ENCODE results near the gene STK32B. TPM values are rescaled to one million over a fixed set of nuclear protein-coding genes. Genes with fewer than 3 reads are reported as not detected.
"Not testable (repeated sequence)": the region's sequence is repeated elsewhere in the genome, so short reads cannot be mapped to it uniquely, and the experiment has no call there.

Gene STK32B
- not detected in 2 replicates for total RNA-seq (2022)
- Bru-seq, nascent RNA: percentile 4 among the genes with signal in this experiment
- percentile 2 among the genes with signal in this experiment for BruChase-seq, experiment 1, labeled RNA remaining after a 6-hour chase
- percentile 3 among the genes with signal in this experiment for BruChase-seq, experiment 2, labeled RNA remaining after a 2-hour chase
- long read RNA-seq: 0 reads

DNA sequence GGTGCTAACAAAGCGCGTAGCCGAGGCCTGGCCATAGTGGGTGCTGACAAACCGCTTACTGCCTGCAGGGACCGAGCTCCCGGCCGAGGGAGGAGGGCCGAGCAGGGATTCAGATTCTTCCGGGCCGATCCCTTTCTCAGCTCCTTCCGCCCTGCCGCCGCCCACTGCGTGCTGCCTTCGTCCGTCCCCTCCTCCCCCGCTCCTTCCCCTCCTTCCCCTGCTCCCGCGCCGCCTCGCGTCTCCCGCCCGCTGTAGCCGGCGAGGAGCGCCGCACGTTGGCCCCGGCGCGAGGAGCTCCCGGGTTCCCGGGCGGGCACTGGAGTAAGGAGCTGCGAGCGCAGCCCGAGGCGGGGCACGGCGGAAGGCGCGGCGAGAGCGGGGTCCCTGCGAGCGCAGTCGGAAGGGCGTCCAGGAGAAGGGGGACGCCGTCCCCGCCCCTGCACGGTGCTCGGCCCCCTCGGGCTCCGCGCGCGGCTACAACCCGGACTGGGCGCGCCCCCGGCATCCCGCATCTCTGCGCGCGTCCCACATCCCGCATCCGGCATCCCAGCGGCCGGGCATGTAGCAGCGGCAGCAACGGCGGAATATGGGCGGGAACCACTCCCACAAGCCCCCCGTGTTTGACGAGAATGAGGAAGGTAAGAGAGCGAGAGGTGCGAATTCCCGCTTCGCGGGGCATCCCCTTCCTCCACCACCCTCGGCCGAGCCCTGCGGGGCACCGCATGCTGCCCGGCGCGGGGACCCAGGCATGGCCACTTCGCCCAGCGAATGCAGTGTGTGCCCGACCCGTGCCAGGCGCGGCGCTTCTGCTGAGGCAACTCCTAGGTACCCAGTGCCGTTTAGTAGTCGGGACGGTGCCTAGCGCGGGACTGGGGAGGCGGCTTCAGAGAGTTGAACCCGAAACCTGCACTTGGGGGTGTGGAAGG, at the start of gene STK32B:
Gene STK32B, plus strand, starts transcription at position 203 of the 926 bp plus-strand sequence.
- Mint-ChIP-seq H3K36me3 (ENCODE audit: insufficient read depth, unreplicated experiment) (no peaks in the 10 kb centered on the region), H3K27ac (ENCODE audit: unreplicated experiment) (no peak within 1 kb of the TSS), H3K9me3 (ENCODE audit: low read depth, unreplicated experiment) (peaks cover 2% of the 10 kb centered on the region), H3K4me1 (ENCODE audit: low read depth, unreplicated experiment) (no peaks in the 10 kb centered on the region), H3K4me3 (ENCODE audit: low read depth, unreplicated experiment) (peak within 1 kb of the TSS; percentile 41), H3K27me3 (ENCODE audit: unreplicated experiment) (no peaks in the 10 kb centered on the region)
- BruUV-seq (replicated peaks): no TSS peak
- CTCF ChIA-PET: no interaction called here
- TF ChIP-seq, protein P1, sequence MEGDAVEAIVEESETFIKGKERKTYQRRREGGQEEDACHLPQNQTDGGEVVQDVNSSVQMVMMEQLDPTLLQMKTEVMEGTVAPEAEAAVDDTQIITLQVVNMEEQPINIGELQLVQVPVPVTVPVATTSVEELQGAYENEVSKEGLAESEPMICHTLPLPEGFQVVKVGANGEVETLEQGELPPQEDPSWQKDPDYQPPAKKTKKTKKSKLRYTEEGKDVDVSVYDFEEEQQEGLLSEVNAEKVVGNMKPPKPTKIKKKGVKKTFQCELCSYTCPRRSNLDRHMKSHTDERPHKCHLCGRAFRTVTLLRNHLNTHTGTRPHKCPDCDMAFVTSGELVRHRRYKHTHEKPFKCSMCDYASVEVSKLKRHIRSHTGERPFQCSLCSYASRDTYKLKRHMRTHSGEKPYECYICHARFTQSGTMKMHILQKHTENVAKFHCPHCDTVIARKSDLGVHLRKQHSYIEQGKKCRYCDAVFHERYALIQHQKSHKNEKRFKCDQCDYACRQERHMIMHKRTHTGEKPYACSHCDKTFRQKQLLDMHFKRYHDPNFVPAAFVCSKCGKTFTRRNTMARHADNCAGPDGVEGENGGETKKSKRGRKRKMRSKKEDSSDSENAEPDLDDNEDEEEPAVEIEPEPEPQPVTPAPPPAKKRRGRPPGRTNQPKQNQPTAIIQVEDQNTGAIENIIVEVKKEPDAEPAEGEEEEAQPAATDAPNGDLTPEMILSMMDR (IDR thresholded peaks at IDR 0.05; ENCODE audit: unreplicated experiment): no peak
- DNase-seq: peak; percentile 10
- intact Hi-C loops (cut with micrococcal nuclease; ENCODE audit: unreplicated experiment): loop anchor here (10.0 kb wide), 1 partner anchor 763 kb away; no protein-coding TSS in a partner anchor

DNA sequence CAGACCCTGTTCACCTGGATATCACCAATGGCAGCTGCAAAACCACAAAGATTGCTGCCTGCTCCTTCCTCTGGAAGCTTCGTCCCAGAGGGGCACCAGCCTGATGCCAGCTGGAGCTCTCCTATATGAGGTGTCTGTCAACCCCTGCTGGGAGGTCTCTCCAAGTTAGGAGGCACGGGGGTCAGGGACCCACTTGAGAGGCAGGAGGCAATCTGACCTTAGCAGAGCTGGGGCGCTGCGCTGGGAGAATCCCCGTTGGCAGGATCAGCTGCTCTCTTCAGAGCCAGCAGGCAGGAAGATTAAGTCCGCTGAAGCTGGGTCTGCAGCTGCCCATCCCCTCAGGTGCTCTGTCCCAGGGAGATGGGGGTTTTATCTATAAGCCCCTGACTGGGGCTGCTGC, 49.6 kb upstream of the STK32B start:
- BruUV-seq (replicated peaks); intact Hi-C loops (cut with micrococcal nuclease; ENCODE audit: unreplicated experiment); H3K27me3 Mint-ChIP-seq (ENCODE audit: unreplicated experiment); H3K36me3 Mint-ChIP-seq (ENCODE audit: insufficient read depth, unreplicated experiment); H3K4me1 Mint-ChIP-seq (ENCODE audit: low read depth, unreplicated experiment); H3K4me3 Mint-ChIP-seq (ENCODE audit: low read depth, unreplicated experiment); H3K9me3 Mint-ChIP-seq (ENCODE audit: low read depth, unreplicated experiment); H3K27ac Mint-ChIP-seq (ENCODE audit: unreplicated experiment); DNase-seq; CTCF ChIA-PET: not testable (repeated sequence)

DNA sequence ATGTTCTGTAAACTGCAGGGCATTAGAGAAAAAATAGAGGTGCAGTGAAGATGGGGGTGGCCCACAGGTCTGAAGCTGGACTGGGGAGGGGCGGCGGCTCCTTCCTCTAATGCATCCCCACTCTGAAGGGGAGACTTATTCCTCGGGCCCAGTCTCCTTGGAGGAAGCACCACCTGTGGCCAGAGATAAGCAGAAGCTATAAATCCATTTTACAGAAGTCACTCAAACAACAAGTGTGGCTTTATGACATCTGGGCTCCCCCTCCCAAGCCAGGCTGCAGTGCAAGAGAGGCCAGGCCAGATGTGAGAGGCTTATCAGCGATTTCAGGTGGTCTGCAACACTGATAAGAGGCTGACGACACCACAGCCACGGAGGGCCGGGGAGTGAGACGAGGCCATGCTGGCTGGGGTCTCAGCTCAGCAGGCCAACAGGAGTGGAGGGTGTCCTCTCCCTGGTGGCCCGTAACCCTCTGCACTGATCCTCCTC, 47.9 kb upstream of the STK32B start:
- Mint-ChIP-seq H3K4me1 (ENCODE audit: low read depth, unreplicated experiment) (no peaks in the 10 kb centered on the region), H3K4me3 (ENCODE audit: low read depth, unreplicated experiment) (no peak overlapping the region), H3K27ac (ENCODE audit: unreplicated experiment) (no peak overlapping the region), H3K36me3 (ENCODE audit: insufficient read depth, unreplicated experiment) (no peaks in the 10 kb centered on the region), H3K27me3 (ENCODE audit: unreplicated experiment) (no peaks in the 10 kb centered on the region), H3K9me3 (ENCODE audit: low read depth, unreplicated experiment) (peaks cover 5% of the 10 kb centered on the region)
- no peak for DNase-seq
- intact Hi-C loops (cut with micrococcal nuclease; ENCODE audit: unreplicated experiment): no loop called here
- TF ChIP-seq, protein P1 (IDR thresholded peaks at IDR 0.05; ENCODE audit: unreplicated experiment): no peak
- BruUV-seq (replicated peaks): no TSS peak
- CTCF ChIA-PET: no interaction called here

DNA sequence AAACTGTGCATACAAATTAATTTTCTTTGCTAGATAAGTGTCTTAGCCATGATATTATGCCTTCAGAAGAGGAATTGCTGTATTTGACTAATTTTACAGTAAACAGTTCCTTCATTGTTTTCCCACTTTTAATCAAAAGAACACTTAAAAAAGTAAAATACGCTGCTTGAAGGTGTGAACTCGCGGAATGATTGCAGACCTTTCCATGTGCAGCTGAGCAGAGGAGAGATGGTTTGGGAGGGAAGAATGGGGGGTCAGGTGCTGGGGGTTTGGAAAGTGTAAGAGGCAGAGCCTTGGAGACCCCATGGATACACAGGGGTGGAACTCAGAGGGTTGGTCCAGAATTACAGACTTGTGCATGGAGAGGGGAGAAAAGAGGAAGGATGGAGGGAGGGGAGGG, 47.4 kb upstream of the STK32B start:
- Mint-ChIP-seq H3K9me3 (ENCODE audit: low read depth, unreplicated experiment) (peaks cover 5% of the 10 kb centered on the region), H3K4me3 (ENCODE audit: low read depth, unreplicated experiment) (no peak overlapping the region), H3K27me3 (ENCODE audit: unreplicated experiment) (no peaks in the 10 kb centered on the region), H3K27ac (ENCODE audit: unreplicated experiment) (no peak overlapping the region), H3K36me3 (ENCODE audit: insufficient read depth, unreplicated experiment) (no peaks in the 10 kb centered on the region), H3K4me1 (ENCODE audit: low read depth, unreplicated experiment) (no peaks in the 10 kb centered on the region)
- BruUV-seq (replicated peaks): no TSS peak
- intact Hi-C loops (cut with micrococcal nuclease; ENCODE audit: unreplicated experiment): no loop called here
- TF ChIP-seq, protein P1 (IDR thresholded peaks at IDR 0.05; ENCODE audit: unreplicated experiment): no peak
- CTCF ChIA-PET: no interaction called here
- DNase-seq: no peak
